Right kidney (tissue), 1 donor: Measurements from ENCODE around the gene PAM.
A peak's percentile ranks its signal among the peaks of the same experiment; 100 is the strongest.
"Not testable (repeated sequence)": the region's sequence is repeated elsewhere in the genome, so short reads cannot be mapped to it uniquely, and the experiment has no call there.

Experiments
- DNase-seq: peaks from one replicate; pipeline ENCODE4 v3.0.0-alpha.2; 2016

The PAM gene

DNA sequence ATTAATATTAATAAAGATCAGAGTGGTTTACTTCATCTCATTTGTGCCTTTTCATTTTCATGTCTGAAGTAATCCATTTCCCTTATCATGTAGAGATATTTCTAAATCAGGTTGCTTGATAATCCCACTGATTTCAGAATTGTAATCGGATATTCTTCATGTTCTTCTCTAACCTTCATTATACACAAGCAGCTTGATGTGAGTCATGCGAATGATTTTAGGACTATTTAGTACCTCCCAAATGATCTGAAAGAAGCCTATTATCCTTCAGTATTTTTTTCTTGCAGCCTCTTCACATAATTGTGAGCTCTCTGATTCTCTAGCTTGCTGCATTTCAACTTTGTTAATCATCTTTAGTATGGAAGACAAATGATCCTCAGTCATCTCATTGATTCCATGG is 182.8 kb downstream of the PAM start:
- DNase-seq, result no peak

DNA sequence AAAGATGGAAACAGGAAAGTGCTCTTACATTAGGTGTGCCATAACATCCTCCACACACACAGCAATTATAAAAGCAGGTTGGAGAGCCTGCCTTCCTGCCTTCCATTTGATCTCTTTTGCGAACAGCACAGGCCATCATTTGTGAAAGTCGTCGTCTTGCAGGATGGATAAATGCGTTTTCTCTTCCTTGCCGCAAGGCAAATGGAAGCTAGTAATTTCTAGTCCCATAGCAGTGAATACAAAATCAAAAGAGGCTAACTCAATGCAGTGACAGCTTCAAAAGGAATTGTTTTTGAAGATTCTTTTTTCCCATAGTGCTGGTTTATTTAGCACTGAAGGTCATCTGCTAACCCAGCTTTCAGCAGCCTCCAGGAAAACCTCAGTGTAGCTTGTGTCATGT is 186.0 kb downstream of the PAM start:
- no peak for DNase-seq

DNA sequence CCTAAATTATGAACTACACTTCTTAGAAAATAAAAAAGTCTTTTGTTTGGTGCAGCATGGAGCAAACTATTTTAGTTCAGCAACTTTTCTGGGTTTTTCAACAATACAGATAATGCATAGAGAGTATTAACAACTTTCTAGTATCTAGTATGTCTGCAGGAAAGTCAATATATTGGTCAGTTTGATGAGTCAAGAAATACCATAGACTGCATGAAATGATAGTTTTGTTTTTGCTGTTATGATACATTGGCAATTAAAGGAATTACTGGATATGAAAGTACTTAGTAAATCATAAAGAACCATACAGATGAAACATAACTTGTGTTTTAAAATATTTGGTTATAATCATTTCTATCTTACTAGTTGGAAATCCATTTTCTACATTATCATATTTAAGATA is 191.3 kb downstream of the PAM start:
- no peak for DNase-seq

DNA sequence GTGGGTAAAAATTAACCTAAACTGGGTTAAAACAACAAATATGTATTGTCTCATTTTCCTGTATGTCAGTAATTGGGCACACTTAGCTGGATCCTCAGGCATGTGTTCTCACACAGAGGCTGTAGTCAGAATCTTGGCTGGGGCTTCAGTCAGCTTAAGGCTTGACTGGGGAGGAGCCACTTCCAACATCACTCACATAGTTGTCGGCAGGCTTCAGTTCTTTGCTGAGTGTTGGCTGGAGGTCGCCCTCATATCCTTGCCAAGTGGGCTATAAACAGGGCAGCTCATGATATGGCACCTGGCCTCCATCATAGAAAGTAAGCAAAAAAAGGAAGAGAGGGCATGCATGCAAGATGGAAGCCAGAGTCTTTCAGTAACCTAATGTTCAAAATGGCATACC is 191.9 kb downstream of the PAM start:
- DNase-seq, result no peak

DNA sequence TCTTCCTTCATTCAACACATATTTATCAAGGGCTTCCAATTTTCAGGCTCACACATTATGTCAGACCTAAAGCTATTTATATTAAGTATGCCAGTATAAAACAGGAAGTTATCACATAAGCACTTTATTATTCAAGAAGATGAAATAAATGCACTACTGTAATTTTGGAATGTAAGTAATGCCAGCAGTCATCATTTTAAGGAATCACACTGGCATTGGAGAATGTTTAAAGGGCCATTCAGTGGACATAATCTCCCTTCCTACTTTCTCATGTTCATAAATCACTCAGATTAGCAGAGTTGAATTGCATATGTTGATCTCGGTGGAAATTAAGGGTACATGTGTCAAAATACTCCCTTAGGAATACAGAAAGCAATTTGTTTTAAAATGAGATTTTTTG is 200.4 kb downstream of the PAM start:
- DNase-seq, result no peak

DNA sequence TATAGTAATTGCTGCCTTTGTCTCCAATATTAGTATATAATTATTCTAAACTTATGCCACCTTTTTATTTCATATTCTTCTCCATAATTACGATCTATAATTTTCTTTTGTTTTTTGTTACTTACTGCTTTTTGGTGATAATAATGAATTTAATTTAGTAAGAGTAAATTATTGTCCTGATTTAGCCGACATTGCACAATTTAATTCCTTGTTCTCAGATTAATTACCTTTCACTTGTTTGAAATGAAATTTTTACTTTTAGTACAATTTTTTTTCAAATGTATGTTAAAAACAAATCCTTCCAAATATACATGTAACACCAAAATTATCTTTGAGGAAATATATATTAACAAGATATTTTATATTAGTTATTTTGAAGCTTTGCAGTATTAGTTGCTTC is 201.5 kb downstream of the PAM start:
- no peak for DNase-seq

DNA sequence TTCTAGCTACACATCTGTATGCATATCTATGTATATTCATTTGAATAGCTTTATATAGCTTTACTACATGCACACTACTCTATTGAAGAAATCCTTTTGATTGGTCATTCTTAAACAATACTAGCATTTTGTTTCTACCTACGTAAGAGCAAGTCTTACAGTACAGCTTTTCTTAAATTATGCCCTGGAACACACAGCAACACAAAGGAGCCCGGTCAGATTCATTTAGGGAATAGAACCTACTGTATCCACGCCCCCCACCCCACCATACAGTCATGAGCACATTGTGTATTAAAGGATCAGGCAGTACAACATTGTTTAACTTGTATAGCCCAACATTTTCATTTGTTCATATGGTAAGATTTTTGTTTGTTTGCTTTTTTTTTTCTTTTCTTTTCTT is 202.0 kb downstream of the PAM start:
- no peak for DNase-seq

DNA sequence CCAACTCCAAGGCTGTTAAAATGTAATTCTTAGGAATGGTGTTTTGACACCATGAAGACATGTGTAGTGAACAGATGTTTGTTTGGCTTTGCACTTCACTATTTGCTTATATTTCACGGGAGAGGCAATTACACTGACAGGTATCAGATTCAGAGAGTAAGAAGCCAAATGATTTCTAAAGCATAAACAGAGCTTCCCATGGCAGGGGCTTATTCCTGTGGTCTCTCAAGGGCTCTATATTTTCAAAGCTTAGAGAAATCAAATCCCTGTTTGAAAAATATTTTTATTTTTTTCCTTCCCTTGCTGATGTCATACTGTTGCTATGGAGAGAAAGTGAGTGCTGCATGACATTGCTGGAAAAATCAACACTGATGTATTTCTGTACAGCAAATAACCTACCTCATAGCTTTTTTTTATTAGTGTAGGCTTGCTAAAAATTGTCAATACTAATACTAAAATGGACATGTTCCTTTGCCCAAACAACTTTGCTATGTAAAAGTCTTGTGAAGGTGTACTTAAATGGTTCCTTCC is 203.4 kb downstream of the PAM start:
- no peak for DNase-seq

DNA sequence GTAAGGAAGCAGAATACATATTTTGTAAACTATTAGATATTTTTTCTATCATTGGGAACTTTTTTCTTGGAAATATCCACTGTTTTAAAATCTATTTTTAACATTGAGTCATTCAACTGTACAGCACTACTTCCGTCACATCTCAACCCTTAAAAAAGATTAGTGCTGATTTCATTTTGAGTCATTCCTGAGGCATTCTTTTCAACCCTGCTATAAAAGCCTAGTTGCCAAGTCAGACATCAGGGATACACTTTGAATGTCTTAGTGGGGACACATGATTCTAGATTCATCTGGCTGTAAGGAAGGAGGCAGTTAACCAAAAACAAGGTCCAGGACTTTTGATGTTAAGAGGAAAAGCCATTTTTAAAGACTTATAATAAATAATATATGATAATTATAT is 203.9 kb downstream of the PAM start:
- no peak for DNase-seq

DNA sequence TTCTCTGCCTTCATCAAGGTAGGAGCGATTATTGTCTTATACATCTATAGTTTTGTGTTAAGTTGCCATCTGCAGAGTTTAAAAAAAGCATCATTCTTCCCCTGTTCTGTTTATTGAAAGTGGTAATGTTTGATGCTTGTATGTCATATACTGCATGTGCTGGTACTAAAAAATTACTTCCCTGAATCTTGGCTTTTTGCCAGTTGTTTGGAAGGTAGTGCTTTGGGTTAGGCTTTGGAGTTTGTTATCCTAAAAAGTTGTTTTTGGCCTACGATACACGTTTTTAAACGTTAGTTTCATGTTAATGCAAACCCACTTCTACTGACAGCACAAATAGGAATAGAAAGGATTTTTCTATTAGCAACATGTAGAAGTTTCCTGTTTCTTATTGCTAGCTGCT is 206.6 kb downstream of the PAM start:
- DNase-seq, result no peak

DNA sequence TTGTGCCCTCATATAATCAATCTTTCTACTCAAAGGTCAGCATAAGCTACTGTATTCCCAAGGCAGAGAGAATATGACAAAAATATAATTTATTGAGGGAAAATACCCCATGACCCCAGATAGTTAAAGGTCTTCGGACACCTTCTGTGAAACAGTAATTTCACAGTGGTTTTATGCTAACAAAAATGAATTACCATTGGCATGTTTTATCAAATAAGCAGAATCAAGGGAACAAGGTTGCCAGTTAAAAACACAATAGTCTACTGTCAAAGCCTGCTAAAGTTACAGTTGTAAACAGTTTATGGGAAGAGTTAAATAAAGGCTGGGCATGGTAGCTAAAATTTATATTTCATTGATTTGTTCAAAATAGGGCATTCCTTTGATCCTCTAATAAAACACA is 210.5 kb downstream of the PAM start:
- no peak for DNase-seq

DNA sequence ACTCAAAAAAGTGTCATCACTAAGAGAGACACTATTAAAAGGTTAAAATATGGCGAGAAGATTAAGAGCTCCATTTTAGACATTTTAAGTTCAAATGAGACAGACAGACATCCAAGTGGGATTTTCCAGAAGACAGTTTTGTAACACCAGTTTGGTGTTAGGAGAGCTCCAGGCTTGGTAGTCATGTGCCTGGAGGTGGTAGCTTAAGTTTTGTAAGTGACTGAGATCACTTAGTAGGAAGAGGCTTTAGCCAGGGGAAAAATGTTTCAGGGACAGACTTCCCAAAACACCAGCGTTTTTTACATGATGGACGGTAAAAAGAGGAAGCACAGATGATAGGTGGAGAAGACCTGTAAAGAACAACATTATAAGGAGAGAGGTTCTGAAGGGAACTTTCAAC is 214.5 kb downstream of the PAM start:
- no peak for DNase-seq

DNA sequence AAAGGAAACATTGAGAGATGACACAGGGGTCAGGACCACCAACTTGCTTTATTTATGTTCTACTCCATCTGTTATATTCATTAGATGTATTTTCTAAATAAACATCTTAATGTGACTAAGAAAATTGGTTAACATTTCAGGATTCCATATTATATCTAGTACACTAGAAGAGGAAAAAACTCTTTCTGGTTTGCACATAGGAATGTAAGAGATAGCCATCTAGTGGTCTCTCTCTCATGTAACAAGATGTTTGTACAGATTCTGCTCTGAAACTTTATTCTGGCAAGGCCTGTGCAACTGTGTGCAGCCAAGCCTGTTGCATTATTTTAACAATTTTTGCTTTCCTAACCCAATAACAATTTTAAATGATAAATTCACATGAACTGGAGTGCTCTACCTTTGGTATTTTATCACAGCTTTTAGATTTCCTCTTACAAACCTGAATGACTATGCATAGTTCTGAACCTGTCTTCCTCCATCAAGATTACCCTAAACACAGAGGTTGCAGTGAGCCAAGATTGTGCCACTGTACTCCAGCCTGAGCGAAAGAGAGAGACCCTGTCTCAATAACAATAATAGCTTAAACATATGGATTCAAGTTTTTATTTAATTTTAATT is 216.7 kb downstream of the PAM start:
- peak; percentile 6 for DNase-seq

DNA sequence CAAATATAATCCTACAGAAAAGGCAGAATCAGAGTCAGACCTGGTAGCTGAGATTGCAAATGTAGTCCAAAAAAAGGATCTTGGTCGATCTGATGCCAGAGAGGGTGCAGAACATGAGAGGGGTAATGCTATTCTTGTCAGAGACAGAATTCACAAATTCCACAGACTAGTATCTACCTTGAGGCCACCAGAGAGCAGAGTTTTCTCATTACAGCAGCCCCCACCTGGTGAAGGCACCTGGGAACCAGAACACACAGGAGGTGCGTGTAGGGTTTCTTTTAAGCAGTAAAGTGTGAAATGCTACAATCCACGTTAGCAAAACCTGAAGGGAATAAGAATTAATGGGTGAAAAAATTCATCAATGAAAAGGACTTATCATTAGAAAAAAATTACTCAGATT is 219.1 kb downstream of the PAM start:
- no peak for DNase-seq

DNA sequence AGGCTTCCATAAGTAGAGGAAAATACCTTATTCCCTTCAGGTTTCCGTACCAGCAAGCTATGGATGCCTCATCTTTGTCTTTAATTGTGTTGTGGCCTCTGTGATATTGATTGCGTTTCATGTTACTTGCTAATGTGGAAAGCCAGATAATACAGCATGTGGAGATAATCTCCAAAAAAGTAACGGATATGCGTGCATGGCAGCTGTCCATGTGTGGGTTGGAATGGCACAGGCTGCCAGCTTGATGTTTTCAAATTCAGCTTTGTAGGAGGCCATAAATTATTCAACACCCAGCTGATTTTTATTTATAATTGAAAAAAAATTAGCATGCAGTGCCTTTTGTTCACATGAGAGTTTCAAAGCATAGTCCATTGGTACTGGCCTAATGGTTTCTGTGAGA is 219.9 kb downstream of the PAM start:
- DNase-seq, result no peak

DNA sequence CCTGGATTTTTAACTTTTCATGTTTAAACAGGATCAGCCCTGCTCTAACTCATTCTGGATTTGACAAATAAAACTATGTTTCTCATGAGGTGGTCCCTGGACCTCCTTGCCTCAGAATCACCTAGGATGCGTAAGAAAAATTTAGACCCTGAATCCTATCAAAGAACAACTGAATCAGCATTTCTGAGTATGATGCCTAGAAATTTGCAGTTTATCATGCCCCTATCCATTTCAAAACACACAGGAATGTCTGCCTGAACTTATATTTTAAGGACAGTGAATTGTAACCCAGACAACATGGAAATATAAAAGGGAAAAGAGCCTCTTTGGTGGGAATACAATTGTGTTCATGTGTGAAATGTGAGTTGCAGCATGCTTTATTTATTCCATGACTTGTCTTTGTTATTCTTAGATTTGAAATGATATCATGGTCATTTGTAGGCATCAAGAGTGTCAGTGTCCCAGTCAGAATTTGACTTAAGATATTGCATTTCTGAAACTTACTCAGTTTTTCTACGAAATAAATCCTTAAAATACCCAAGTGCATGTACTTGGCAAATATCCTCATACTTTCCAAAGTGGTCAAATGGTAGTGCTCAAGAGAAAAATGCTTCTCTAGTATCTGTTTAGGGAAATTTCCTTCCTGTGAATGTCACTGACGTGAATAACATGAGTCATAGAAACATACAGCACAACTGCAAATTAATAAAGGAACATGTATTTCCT is 220.5 kb downstream of the PAM start:
- no peak for DNase-seq

DNA sequence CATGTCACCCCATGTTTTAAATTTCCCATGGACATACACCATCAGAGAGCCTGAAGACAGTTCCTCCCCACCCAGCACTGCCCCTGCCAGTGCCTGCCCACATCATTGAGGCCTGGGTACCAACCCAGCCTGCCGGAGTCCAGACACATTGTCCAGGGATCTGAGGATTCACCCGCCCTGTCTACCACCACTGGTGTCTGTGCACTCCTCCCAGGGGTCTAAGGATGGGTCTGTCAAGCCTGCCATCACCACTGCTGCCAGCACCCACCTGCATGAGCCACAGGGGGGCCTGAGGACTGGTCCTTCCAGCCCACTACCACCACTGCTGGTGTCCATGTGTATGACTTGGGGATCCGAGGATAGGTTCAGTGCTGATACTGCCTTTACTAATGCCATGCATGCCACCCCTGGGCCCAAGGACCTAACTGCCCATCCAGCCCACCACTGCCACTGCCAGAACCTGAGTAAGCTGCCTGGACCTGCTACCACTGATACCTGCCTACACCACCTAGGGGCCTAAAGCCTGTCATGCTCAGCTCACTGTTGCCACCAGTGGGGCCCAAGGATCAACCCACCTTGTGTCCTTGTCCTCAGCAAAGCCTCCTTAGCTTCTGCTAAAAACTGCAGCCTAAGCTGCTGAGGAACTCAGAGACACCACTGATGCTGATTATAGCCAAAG is 227.0 kb downstream of the PAM start:
- DNase-seq, result no peak

DNA sequence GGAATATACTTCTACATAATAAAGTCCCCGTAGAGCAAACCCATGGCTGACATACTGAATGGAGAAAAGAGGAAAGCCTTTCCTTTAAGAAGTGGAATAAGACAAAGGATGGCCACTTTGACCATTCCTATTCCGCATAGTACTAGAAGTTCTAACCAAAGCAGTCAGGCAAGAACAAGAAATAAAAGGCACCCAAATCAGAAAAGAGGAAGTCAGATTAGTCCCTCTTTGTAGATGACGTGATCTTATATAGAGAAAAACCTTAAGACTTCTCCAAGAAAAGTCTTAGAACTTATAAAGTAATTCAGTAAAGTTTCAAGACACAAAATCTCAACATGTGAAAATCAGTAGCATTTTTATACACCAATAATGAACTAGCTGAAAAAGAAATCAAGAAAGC is 231.0 kb downstream of the PAM start:
- DNase-seq, result no peak

DNA sequence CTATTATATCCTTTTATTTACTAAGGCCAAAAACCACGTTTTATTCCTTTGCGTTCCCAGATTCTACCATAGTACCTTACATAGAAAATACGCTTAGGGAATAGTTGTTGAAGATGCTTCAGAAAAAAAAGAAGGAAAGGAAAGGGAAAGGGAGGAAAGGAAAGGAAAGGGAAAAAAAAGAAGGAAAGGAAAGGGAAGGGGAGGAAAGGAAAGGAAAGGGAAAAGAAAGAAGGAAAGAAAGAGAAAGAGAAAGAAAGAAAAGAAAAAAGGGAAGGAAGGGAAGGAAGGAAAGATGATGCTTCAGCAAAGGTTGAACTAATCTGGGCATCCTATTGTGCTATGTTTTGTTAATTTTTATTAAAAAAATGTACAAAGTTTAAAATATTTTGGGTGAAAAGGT is 233.4 kb downstream of the PAM start:
- no peak for DNase-seq

DNA sequence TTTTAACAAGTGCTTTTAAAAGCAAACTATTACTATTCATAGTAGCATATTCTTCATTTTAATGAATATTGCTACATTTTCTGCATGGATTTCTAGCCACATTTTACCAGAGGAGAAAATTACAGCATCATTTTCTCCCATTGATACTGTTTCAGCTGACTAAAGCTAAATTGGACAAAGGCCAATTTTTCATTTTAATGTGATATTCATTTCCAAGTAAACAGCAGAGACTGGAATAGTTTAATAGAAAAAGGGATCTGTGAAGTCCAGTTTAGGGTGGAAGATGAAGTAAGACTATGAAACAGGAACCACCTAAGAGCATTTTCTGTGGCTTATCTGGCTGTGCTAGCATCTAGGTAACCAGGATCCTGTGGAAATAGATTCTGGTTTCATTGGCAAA is 236.7 kb downstream of the PAM start:
- no peak for DNase-seq

DNA sequence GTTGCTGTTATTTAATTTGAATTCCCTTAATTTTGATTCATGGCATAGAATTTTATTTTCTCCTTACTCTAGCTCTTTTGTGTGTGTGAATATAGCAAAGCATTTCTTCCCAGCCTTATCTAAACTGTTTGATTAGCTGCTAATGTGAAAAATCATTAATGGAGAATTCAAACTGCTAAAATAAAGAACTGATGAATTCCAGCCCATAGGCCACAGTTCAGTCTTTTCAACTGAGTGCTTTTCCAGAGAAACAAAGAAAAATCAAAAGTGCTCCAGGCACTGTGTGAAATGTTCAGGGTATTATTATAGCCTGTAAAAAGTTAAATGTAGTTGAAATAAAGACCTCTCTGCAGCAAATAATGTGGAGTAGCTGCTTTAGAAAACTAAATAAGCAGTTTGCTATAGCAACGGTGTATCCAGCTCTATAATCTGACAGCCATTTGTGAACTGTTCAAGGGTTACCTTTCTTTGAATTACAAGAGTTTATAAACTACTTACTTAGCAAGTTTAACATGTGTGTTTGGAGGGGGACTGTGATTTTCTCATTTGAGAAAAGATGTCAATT is 241.0 kb downstream of the PAM start:
- DNase-seq, result no peak

DNA sequence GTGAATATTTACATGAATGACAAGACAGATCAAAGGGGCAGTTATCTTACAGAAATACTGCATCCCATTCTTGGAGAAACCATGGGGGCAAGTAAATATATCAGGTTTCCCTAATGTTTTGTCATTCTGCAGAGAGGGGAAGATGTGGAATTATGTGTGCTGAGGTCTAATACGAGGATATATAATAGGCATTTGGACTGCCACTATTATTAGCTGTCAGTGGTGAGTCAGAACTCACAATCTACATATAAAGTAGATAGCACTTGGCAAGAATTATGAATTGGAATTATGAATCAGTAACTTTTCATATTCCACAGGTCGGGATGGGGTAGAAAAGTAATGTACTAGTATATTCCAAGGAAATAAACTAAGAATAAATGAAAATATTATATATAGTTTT is 243.1 kb downstream of the PAM start:
- no peak for DNase-seq

DNA sequence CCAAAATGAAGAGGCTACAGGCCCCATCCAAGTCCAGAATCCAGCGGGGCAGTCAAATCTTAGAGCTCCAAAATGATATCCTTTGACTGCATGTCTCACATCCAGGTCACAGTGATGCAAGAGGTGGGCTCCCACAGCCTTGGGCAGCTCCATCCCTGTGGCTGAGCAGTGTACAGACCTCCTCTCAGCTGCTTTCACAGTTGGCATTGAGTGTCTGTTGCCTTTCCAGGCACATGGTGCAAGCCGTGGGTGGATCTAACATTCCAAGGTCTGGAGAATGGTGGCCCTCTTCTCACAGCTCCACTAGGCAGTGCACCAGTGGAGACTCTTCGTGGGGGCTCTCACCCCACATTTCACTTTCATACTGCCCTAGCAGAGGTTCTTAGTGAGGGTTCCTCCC is 244.1 kb downstream of the PAM start:
- DNase-seq, result no peak

DNA sequence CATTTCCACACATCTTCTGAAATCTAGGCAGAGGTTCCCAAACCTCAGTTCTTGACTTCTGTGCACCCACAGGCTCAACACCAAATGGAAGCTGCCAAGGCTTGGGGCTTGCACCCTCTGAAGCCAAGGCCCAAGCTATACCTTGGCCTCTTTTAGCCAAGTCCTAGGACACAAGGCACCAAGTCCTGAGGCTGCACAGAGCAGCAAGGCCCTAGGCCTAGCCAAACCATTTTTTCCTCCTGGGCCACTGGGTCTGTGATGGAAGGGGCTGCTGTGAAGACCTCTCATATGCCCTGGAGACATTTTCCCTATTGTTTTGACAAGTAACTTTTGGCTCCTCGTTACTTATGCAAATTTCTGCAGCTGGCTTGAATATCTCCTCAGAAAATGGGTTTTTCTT is 244.5 kb downstream of the PAM start:
- DNase-seq, result not testable (repeated sequence)
